GM15510 (cell line): ENCODE results near the gene CMSS1.

Experiments
- POLR2A ChIP-seq: IDR thresholded peaks from 3 replicates; pipeline ENCODE4 v1.6.1; 2011; ENCODE audit warnings: borderline replicate concordance; ENCODE audit not compliant: insufficient read length; ENCODE audit errors: extremely low read depth

The CMSS1 gene

DNA sequence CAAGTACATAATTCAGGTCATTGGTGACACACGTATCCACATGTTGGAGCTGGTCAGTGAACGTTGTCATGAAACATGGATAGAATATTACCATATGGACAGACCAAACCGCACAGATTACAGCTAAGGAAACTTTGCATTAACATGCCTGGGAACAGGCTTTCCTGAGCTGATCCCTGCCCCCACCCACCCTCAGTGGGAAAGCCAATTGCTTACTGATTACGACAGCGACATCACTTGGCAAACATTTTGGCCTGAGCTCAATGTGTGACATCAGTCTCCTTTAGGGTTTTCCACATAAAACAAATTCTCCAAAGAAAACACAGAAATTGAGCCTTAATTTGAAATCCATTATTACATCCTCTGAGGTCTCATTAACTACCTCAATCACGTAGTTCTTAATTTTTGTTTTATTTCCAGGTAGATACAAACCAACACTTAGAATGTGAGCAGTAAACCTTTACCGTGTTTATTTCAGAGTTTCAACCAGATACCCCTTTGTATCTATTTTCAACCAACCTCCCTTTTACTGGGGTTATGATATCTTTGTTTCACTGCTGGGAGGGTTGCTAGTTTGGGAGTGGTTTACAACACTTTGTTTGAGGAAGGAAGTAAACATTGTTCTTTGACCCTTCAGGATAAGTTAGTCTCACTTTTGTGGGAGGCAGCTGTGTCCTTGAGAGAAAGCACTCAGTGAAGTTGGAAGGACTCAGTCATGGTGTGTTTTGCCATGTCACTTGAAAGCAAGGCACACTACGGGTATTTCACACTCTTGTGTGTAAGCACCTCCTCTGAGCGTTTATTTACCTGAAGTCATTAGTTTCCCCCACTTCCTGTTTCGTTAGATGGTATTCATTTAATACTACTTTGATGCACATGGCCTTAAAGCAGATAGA, 103.1 kb downstream of the CMSS1 start:
- TF ChIP-seq POLR2A: no peak

DNA sequence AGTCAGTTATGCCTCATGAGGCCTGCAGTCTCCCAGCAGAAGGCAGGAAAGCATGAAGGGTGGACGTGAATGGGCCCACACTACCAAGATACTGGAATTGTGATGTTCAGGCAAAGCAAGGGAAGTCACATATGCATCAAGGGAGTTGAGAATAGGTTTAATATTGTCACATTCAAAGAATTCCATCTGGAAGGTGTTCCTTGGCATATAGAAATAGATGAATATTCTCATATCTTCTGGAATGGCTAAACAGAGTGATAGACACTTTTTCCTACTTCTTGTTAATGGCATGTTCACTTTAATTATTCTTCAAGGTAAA, 103.7 kb downstream of the CMSS1 start:
- no peak for TF ChIP-seq POLR2A

- no peak for TF ChIP-seq POLR2A
Measured at GRCh38 chr3:99921986-99922385, 104.3 kb downstream of the CMSS1 start.

DNA sequence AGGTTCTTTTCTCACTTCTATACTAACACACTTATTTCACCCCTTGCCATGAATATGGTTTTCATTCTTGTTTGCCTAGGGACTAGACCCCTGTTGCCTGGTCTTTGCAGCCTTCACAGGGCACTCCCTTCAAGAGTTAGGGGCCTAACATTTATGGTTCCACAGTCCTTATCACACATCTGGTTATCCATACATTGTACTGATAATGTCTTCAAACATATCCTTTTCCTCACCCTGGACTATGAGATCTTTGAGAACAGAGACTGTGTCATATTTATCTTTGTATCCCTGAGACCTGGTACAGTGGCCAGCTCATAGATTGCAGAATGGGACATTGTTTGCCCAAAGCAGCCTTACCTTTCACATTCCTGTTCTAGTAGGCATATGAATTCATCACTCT, 106.2 kb downstream of the CMSS1 start:
- no peak for TF ChIP-seq POLR2A

DNA sequence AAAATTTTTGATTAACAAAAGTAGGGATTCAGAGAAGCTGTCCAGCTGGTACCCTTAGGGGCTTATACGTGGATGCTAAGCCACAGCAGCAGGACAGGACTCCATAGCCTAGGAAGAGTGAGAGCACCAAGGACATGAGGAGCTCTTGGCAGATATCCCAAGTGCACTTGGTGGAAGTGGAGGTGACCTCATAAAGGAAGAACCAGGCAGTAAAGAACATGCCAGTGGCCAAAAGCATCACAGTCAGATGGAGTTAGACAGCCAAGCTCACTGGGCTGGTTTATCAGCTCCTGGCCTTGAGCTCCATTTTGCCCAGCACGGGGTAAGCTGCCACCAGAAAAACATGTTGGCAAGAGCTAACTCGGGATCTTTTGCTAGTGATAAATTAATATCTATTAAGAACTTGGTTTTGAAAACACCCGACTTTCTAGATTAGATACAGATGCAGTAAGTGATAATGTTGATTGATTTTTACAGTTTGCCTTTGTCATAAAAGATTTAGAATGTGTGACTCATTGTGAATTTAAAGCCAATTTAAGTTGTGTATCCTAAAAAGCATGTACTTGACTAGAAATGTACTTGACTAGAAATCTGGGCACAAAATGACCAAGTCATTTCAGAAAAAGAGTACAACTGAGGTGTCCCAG, 108.0 kb downstream of the CMSS1 start:
- TF ChIP-seq POLR2A: no peak

- no peak for TF ChIP-seq POLR2A
Measured at GRCh38 chr3:99927671-99928457, 110.2 kb downstream of the CMSS1 start.

- no peak for TF ChIP-seq POLR2A
Measured at GRCh38 chr3:99928771-99929744, 111.4 kb downstream of the CMSS1 start.

- TF ChIP-seq POLR2A: no peak
Measured at GRCh38 chr3:99929745-99930139, 112.1 kb downstream of the CMSS1 start.

DNA sequence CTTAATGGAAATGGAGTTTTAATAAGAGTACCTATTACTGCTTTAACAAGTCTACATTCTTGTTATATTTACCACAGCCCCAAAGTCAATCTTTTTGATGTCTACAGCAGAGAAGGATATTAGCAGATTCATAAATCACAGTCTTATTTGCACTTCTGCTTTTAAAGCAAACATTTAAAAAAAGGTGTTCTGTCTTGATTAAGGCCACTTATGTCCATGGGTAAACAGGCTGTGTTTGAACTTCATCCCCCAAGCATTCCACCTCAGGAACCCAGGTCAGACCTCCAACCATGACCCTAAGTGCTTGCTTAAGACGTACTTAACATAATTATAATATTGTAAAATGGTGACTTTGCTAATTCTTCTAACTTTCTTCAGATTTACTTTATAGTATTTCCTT, 113.4 kb downstream of the CMSS1 start:
- no peak for TF ChIP-seq POLR2A

DNA sequence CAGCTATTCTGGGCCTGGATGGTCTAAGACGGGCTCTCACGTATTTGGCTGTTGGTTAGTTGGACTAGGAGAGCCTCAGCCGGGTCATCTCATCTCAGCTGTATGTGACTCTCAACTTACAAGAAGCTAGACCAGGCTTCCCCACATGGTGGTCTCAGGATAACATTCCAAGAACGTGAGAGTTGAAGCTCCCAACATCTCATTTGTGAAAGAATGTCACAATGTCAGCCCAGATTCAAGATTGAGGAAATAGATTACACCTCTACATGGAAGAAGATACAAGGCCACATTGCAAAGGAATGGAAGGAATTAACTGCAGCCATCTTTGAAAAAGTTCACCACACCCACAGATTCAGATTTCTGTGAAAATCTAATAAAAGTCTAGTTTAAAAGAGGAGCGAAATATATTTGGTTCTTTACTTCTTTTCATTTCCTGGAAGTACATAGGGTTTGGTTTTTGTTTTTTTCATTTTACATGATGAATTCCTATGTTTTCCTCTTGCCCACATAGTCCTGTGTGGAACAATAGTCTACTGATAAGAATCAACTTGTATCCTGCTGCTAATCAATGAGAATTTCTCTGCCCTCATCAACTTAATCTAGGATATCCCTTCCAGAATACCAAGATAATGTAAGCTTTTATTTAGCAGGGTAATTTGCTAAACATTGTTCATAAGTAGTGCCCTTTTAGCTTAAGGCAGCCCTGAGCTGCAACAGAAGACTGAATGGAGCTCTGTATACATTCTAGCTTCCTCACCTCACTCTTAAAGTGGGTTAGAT, 116.5 kb downstream of the CMSS1 start:
- TF ChIP-seq POLR2A: no peak

- no peak for TF ChIP-seq POLR2A
Measured at GRCh38 chr3:99934975-99935797, 117.5 kb downstream of the CMSS1 start.

- no peak for TF ChIP-seq POLR2A
Measured at GRCh38 chr3:99938270-99938911, 120.7 kb downstream of the CMSS1 start.
